HG03575 (cell line): ENCODE results near the gene SLC6A2.

Experiments
- ATAC-seq: cut with Tn5 transposase; IDR thresholded peaks from one replicate; pipeline ENCODE4 v1.9.1; 2021; ENCODE audit not compliant: unreplicated experiment, insufficient number of reproducible peaks, low FRiP score; ENCODE audit errors: extremely low read depth

The SLC6A2 gene

DNA sequence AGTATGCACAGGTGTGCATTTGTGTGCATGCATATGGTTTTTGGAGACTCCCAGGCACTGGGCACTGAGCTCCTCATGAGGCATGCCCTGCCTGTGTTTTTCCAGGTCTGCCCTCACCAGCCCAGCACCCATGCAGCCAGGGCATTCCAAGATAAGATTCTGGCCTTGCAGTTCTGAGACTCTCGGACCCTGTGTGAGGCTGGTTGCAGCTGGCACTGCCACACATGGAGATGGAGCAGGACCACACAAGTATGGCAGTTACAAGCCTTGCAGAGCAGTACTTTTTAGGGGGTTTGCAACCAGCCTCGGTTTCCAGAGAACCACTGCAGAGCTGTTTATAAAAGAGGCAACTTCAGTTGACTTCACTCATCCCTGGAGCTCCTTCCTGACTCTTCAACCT, 10.2 kb downstream of the SLC6A2 start:
- no peak for ATAC-seq

DNA sequence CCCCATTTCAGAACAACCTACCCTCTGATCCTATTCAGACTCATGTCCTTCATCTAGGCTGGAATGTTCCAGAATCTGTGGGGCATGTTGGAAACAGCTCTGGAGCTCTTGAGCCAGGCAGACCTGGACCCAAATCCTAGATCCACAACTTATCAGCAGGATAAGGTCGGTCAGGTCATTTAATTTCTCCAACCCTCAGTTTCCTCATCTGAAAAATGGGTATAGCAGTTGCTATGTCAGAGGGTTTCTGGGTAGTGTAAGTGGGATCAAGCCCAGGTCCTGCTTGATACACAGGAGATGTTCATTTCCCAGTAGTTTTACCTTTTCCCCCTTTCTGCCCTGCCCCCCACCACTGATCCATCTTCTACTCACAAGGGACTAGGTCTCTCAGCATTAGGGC, 12.0 kb downstream of the SLC6A2 start:
- no peak for ATAC-seq

DNA sequence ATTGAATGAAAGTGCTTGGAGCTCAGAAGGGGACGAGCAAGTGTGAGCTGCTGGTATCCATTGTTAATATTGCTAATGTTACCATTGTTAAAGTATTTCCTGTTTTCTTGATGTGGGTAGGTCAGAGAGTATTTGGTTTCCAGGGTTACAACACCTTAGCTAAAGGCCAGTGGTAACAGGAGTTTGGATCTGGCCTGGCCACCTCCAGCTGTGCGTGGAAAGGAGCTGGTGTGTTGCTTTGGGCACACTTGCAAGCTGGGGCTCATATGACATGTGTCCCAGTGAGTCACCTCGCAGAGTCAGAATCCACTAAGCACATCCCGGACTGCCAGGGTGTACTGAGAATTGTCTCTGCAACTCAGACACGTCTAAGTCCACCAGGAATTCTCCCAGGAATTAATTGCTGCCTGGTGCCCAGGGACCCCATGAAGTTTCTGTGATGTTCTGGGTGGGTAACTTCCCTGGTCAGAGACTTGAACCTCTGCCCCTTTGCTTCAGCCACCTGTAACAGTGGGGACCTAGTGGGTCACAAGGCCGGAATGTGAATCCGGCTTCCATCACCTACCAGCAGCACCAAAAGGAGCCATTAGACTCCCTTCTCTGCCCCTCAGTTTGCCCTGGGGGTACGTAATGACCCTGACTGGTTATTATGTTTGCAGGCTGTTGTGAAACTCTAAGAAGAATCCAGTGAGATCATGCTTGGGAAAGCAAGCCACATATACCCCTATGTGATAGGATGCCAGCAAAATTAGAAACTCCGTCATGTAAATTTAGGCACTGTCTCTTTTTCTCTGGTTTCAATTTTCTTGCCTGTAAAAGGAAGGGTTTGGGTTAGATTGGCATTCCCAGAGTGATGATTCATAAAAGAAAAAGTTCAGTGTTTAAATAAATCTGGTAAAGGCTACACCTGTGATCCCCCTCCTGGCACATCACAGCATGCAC, 12.8 kb downstream of the SLC6A2 start:
- no peak for ATAC-seq

DNA sequence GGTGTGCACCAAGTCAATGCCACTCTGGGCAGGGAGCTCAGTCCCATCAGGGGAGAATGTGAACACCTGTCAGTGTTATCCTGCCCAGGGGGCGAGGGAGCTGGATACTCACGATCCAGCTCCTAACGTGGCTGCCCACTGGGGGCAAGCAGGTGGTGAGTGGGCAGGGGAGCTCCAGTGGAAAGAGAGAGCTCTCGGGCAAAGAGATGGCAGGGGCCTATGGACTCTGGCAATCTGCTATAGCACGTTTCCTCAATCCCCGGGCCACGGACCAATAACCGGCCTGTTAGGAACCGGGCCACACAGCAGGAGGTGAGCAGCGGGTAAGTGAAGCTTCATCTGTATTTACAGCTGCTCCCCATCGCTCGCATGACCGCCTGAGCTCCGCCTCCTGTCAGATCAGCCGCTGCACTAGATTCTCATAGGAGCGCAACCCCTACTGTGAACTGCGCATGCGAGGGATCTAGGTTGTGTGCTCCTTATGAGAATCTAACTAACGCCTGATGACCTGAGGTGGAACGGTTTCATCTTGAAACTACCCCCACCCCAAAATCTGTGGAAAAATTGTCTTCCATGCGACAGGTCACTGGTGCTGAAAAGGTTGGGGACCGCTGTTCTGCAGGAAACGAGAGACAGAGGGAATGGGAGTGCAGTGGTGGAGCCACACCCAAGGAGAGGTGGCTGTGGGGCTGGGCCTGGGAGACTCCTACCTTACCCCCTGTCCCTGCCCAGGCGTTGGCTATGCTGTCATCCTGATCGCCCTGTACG, 15.6 kb downstream of the SLC6A2 start:
- ATAC-seq: no peak

DNA sequence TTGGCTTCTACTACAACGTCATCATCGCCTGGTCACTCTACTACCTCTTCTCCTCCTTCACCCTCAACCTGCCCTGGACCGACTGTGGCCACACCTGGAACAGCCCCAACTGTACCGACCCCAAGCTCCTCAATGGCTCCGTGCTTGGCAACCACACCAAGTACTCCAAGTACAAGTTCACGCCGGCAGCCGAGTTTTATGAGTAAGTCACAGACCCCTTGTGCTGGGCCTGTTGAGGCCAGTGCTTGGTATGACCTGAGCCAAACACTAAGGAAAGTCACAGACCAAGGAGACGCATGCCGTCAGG, 16.1 kb downstream of the SLC6A2 start:
- no peak for ATAC-seq

DNA sequence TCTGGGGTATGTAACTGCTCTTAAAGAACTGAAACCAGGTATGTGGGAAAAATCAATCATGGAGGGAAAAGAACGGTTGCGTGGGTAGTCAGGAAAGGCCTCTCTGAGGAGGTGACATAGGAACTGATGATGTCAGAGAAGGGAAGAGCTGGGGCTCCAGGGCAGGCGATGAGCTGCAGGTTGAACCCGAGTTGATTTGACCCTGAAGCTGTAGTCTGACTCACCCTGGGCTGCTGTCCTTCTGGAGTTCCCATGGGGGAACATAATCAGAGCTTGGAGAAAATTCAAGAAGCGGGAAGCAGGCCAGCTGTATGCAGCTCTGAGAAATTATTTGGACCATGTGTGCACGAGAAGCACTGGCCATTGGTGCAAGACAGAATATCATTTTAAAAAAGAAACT, 16.7 kb downstream of the SLC6A2 start:
- no peak for ATAC-seq

DNA sequence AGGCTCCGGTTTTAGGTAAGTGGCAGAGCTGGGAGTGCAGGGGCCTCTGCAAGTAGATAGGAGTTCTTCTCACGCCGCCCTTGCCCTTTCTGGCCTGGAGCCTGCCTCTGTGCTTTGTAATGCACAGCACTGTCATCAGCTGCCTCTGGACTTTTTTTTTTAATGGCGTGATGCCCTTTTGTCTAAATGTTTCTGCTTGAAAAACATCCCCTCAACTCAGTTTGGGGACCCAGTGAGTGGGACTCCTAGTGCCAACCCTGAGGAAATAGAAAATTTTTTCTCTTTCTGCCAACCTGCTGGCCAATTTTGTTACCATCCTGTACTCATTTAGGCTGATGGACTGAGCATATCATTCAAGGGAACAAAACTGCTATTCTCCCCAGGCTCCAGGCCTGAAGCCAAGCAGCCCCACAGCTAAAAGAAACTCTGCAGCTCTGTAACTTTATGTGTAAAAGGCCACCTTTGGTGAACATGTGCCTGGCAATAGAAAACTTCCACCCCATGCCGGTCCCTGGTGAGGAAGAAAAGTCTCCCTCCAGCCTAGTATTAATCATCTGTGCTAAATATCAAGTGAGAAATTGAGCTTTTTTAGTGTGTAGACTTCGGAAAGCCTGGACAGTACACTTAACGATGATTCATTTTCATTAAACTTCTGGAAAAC, 22.5 kb downstream of the SLC6A2 start:
- ATAC-seq: no peak

DNA sequence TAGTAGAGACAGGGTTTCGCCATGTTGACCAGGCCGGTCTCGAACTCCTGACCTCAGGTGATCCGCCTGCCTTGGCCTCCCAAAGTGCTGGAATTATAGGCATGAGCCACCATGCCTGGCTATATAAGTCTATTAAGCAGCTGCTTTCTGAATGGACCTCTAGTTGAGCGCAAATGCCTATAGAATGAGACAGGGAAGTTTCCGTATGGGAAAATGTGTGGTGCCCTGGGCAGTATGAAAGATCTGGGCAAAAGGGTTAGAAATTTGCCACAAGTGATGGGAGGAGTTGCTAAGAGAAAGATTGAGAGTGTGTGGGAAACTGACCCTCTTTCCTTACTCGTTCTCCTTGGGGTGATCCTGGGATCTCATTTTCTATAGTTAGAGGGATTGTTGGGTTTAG, 26.3 kb downstream of the SLC6A2 start:
- ATAC-seq: no peak

DNA sequence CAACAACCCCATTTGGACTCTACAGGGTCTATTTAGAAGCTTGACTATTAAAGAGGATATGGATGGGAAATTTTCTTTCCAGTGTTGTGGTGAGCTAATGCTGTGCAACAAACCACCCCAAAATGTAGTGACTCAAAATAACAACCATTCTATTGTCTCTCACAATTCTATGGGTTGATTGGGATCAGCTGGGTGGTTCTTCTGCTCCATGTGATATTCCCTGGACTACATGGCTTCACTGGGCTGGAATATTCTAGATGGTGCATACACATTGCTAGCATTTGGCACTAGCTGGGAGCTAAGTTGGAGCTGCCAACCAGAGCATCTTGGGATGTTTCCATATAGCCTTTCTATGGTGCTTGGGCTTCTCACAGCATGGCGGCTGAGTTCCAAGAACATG, 30.2 kb downstream of the SLC6A2 start:
- ATAC-seq: no peak

DNA sequence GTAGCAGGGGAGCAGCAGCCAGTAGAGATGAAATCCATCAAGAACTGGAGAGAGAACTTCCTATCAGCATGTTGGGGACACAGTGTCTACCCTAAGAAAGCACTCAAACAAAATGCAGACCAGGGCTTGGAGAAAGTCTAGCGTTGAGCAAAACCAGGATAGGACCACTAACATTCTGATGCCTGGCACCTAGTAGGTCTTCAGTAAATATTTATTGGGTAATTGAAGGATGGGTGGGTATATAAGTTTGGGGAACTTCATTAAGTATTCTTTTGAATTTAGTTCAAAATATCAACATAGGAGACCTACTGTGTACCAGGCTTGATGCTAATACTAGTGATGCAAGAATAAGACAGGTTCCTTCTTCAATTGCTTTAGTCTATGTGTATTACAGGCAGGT, 30.9 kb downstream of the SLC6A2 start:
- no peak for ATAC-seq

DNA sequence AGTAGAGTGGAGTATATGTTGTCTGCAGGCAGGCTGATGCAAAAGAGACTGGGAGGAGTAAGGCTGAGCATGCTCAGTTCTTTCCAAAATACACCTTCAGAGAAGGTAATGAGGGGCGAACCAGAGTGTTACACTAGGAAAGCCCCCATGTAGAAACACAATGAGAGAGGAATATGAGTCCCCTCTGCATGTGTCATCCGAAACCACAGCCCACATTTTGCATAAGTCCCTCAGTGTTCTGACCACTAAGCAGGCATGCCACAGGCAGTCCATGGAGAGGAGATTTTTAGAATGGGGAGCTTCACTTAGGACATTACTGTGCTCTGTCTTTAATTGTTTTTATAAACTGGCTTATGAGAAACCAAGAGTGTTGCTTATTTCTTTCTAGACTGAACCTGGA, 32.0 kb downstream of the SLC6A2 start:
- ATAC-seq: no peak

DNA sequence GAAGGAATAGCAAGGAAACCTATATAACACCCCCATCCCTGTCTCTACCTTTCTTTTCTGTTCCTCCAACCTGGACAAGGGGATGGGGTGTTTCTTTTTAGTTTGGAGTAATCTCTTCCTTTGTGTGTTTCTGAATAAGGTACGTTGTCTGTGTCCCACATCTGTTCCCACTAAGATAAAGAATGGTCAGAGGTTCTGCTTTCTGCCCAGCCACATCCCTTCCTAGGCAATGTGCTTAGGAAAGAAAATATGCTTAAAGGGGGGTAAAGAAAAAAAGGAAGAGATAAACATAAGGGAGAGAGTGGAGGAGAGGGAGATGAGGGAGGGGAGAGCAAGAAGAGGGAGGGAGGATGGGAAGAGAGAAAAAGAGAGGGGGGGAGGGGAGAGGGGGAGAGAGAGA, 35.1 kb downstream of the SLC6A2 start:
- ATAC-seq: no peak

DNA sequence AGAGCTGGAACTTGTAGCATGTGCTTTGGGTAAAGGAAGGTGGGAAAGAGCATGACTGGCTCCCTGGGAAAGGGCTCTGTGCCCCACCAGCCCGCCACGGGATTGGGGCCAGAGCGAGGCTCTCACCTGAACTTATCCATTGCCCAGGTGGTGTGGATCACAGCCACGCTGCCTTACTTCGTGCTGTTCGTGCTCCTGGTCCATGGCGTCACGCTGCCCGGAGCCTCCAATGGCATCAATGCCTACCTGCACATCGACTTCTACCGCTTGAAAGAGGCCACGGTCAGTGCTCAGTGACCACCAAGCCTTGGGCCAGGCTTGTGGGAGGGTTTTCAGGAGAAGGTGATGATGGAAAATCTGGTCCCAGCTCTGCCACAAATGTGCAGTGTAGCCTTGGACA, 36.0 kb downstream of the SLC6A2 start:
- no peak for ATAC-seq

DNA sequence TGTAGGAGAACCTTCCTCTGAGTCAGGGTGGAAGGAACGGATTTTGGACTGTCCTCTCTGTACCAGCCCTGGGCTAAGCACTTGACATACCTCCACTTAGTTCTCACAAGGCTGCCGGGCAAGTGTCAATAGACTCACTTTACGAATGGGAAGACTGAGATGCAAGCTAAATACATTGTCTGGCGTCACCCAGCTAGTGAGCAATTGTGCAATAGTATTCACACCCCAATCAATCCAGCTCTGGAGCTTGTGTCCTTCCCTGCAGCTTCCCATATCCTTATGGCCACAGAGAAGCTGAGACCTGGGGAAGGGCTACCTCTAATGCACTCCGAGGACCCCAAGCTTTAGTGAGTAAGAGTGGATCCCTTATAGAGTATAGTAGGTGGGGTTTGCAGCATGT, 39.8 kb downstream of the SLC6A2 start:
- no peak for ATAC-seq

DNA sequence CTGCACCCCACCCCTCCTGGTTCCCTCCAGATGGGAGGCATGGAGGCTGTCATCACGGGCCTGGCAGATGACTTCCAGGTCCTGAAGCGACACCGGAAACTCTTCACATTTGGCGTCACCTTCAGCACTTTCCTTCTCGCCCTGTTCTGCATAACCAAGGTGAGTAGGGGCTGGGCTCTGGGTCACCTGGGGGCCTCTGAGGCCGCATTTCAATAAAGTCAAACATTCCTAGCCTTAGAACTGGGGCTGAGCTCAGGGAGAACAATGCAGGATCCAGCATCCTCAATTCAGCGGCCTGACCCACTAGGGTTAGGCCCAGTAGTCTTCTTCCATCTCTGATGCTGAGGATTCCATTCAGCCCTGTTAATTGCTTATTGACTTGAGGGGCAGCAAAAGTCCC, 42.1 kb downstream of the SLC6A2 start:
- ATAC-seq: no peak

DNA sequence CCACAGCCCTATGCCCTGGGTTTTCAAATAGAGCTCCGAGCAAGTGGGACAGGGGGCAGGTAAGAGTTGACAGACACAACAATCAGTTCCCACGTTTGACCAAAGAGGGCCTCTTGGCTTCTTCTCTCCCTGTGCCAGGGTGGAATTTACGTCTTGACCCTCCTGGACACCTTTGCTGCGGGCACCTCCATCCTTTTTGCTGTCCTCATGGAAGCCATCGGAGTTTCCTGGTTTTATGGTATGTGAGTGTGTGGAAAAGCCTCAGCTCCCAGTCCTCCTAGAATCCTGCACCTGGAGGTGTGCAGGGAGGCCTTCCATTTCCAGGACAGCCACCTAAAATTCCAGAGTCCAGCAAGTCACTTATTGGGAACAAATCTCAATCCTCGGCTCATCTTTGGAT, 42.5 kb downstream of the SLC6A2 start:
- ATAC-seq: no peak

DNA sequence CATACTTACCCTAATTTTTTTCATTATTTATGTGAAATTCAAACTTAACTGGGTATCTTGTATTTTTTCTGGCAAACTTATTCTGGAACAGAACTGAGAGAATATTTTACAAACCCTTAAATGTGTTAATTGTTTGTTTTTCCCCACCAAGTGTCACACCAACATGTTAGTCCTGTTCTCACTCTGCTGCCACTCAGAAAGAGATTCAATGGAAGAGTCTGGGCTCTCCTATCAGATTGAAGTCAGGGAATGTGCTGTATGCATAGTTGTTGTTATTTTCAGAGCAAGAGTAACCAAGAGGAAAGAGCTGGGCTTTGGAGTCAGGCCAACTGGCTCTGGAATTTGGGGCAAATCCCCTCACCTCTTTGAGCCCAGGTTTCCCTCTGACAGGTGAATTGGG, 43.2 kb downstream of the SLC6A2 start:
- ATAC-seq: no peak

DNA sequence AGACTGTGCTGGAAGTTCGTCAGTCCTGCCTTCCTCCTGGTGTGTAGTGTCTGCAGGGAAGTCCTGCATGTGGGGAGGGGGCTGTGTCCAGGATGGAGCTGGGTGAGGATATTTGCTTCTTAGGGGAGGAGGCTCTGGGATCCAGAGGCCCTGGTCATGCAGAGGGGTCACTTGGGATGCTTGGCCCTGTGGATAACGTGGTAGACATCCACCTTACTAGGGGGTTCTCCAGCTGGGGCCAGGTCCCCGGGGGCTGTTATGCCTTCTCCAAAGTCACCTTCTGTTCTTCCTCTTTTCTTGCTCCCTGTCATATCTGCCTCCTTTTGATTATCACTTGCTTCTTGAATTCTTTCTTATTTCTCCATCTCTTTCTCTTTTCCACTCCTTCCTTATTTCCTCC, 43.8 kb downstream of the SLC6A2 start:
- ATAC-seq: no peak

DNA sequence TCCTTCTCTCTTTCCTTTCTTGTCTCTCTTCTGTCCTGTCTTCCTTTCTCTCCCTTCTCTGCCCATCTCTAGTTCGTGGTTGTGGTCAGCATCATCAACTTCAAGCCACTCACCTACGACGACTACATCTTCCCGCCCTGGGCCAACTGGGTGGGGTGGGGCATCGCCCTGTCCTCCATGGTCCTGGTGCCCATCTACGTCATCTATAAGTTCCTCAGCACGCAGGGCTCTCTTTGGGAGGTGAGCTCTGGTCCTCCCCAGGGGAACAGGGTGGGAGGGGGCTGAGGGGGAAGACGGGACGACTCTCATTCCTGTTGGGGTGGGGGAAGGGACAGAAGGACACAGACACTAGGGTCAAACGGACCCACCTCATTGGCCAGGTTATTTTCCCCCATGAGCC, 44.3 kb downstream of the SLC6A2 start:
- ATAC-seq: no peak

DNA sequence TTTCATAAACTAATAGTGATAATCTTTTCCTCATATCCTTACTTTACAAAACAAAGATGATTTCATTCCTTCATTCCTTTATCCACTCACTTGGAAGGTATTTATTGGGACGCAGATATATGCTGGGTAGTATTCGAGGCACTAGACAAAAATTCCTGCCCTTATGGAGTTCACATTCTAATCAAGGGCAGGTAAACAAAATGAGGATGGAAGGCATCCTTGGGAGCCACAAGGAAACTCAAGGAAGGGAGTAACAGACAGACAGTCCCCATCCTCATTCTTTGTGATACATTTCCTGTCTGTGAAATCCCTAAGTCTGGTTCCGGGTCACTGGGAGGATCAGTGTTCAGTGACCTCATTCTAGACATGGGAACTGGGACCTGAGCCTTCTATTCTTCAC, 45.2 kb downstream of the SLC6A2 start:
- no peak for ATAC-seq
